Lung (tissue), 12 donors: ENCODE results near the gene GLB1L. TPM values are rescaled to one million over a fixed set of nuclear protein-coding genes. Genes with fewer than 3 reads are reported as not detected.

Experiments
- ATAC-seq: fragments of 200-7000 bp; cut with Tn5 transposase; one replicate; pipeline ENCODE4 v1.9.1; 2020; ENCODE audit warnings: moderate number of reproducible peaks; ENCODE audit not compliant: insufficient read depth, low FRiP score
- DNase-seq, 3 donors: peaks; one replicate each; pipeline ENCODE4 v3.0.0-alpha.2; 2013 to 2017
- H3K27ac ChIP-seq, 2 donors: one replicate each; pipeline ENCODE4 v1.5.1; 2013; ENCODE audit warnings: mild to moderate bottlenecking in 2 of 2, moderate library complexity in 2 of 2, control low read depth in 1 of 2, inconsistent platforms in 1 of 2, low read depth in 1 of 2, low read length in 1 of 2
- H3K27me3 ChIP-seq, 3 donors: one replicate each; pipeline ENCODE4 v1.5.1; 2013; ENCODE audit warnings: low read length in 2 of 3; ENCODE audit not compliant: control insufficient read depth in 3 of 3, insufficient read depth in 3 of 3
- H3K36me3 ChIP-seq, 4 donors: one replicate each; pipeline ENCODE4 v1.5.1; 2013; ENCODE audit warnings: low read length in 4 of 4, mild to moderate bottlenecking in 1 of 4, moderate library complexity in 1 of 4; ENCODE audit not compliant: control insufficient read depth in 4 of 4, insufficient read depth in 4 of 4
- H3K4me1 ChIP-seq, 5 donors: one replicate each; pipeline ENCODE4 v1.5.1; 2013; ENCODE audit warnings: low read length in 5 of 5, mild to moderate bottlenecking in 2 of 5, moderate library complexity in 1 of 5; ENCODE audit not compliant: control insufficient read depth in 5 of 5, insufficient read depth in 5 of 5
- H3K4me3 ChIP-seq: one replicate; pipeline ENCODE4 v1.5.1; 2013; ENCODE audit warnings: mild to moderate bottlenecking, control low read depth, moderate library complexity
- H3K9ac ChIP-seq, 2 donors: one replicate each; pipeline ENCODE4 v1.5.1; 2013; ENCODE audit warnings: low read length in 2 of 2, control low read depth in 1 of 2; ENCODE audit not compliant: insufficient read depth in 1 of 2
- H3K9me3 ChIP-seq, 4 donors: one replicate each; pipeline ENCODE4 v1.5.1; 2013; ENCODE audit warnings: low read length in 3 of 4, mild to moderate bottlenecking in 1 of 4, moderate library complexity in 1 of 4; ENCODE audit not compliant: control insufficient read depth in 4 of 4, insufficient read depth in 3 of 4
- WGBS, 2 donors: extraction: QIAGEN DNeasy Blood & Tissue Kit; methylation state at CpG; one replicate each; pipeline ENCODE4 v1.1.7; 2013; 5-methylcytosine and 5-hydroxymethylcytosine counted together
- polyA plus RNA-seq, 2 donors: library from polyadenylated mRNA; stranded (reverse); fragments of 200-250 nt; gene quantifications; one replicate each; pipeline ENCODE4 v1.2.1, GENCODE V29; 2013
- total RNA-seq, 2 donors: library from RNA; depleted of rRNA in 1 of 2; stranded (reverse); fragments of >200 nt in 1 of 2; gene quantifications; one replicate each; pipeline ENCODE4 v1.2.1, GENCODE V29; 2014 to 2021
- TF ChIP-seq, protein P1 (sequence below): IDR thresholded peaks from 2 replicates; pipeline ENCODE4 v1.5.1; 2012; ENCODE audit warnings: mild to moderate bottlenecking; ENCODE audit errors: control extremely low read depth, extremely low read depth
- donor health status: control.
- donor health status: control.
- donor health status: Bipolar disorder and iron deficiency.
- donor health status: healthy.
- donor health status: DM: yes; HTN: yes; CAD: no.

The GLB1L gene
- total and polyA plus RNA-seq, 4 donors = 7.5 to 18.7 (median 13.6) TPM

DNA sequence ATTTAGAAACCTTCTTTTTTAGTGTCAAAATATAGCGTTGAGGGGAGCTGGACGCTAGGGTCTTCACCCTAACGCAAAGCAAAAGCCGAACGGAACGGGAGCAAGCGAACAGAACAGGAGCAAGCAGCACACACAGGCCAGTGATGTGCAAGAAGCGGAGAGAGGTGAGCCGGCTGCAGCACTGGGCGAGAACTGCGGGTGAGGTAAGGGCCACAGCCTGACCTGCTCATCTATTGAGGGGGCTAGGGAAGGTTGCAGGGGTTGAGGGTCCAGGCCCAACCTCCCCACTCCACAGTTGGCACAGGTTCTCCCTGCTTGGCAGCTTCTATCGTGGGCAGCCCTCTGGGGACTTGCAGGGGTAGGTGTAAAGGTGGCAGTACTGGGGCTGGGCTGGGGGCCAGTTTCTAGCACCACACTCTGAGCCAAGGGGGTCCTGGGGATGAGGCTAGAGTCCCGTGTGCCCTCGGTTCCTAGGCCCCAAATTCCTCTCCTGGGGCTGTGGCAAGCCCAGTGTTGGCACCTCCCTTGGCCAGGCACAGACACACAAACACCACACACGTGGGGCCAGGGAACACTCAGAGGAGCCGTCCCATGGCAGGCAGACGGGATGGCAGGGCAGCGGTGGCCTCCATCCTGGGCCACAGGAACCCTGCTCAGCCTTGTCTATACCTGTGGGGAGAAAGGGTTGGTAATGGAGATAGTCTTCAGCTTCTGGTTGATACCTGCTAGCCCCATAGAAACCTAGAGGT lies 25.3 kb downstream of the GLB1L start:
- H3K27me3 ChIP-seq = no peaks in the 10 kb centered on the region
- H3K36me3 ChIP-seq = peaks cover 13 to 53% (median 44%) of the 10 kb centered on the region in 4 donors
- DNase-seq (no peak), ATAC-seq (no peak)
- no peaks in the 10 kb centered on the region for H3K9me3 ChIP-seq
- peak overlapping the region in 1 of 2 donors; percentile 74 for H3K9ac ChIP-seq
- no peak overlapping the region for H3K4me3 ChIP-seq
- WGBS, 2 donors = 91 to 94% methylated on average over 18 of the region's 18 CpGs
- TF ChIP-seq, protein P1, sequence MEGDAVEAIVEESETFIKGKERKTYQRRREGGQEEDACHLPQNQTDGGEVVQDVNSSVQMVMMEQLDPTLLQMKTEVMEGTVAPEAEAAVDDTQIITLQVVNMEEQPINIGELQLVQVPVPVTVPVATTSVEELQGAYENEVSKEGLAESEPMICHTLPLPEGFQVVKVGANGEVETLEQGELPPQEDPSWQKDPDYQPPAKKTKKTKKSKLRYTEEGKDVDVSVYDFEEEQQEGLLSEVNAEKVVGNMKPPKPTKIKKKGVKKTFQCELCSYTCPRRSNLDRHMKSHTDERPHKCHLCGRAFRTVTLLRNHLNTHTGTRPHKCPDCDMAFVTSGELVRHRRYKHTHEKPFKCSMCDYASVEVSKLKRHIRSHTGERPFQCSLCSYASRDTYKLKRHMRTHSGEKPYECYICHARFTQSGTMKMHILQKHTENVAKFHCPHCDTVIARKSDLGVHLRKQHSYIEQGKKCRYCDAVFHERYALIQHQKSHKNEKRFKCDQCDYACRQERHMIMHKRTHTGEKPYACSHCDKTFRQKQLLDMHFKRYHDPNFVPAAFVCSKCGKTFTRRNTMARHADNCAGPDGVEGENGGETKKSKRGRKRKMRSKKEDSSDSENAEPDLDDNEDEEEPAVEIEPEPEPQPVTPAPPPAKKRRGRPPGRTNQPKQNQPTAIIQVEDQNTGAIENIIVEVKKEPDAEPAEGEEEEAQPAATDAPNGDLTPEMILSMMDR = no peak
- peaks cover 0 to 26% (median 11%) of the 10 kb centered on the region in 5 donors for H3K4me1 ChIP-seq
- H3K27ac ChIP-seq = peak overlapping the region in 1 of 2 donors; percentile 4

DNA sequence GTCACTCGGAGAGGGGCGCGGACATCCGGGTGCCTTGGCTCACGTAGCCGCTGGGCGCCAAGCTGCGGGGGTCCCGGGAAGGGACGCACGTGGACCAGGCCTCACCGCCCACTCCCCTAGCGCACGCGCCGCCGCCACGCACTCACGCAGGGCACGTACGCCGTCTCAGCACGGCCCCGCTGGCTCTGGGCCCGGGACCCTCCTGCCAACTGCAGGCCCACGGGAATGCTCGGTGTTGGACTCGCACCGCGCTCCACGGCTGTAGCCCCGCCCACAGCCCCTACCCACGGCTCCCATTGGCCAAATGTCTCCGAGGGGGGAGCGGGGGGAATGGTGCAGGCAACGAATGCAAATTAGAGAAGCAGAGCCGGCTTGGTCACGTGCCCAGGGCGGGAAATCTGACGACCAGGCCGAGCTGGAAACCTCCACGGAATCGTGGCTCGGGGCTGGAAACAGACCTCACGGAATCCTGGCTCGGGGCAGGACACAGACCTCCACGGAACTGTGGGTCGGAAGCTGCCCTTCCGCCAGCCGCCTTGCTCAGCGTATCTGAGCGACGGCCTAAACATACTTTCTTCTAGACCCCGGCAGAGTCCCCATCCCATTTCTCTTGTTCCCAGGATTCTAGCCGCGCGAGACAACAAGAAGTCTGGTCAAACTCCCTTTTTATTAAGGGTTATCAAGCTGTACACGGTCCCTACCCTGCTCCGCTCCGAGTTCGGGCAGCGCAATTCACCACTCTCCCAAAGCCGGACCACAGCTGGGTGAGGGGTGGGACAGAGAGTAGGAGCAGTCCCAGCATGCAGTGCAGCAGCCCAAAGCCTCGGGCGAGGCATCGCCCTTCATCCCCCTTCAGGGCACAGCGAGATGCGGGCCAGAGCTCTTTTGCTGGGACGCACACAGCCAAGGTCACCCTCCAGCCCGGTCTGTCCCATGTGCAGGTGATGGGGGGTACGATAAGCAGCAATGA lies 26.2 kb downstream of the GLB1L start, which contains the start of gene ABCB6:
Gene ABCB6, minus strand, starts transcription at position 227 of the 970 bp plus-strand sequence. CDS start 285 bp downstream, outside the sequence.
- 11 to 15% methylated on average over 67 to 71 of the region's 71 CpGs for WGBS, 2 donors
- Histone ChIP-seq H3K9me3 (no peaks in the 10 kb centered on the region), H3K27ac (peak within 1 kb of the TSS; percentile 83 to 87)

DNA sequence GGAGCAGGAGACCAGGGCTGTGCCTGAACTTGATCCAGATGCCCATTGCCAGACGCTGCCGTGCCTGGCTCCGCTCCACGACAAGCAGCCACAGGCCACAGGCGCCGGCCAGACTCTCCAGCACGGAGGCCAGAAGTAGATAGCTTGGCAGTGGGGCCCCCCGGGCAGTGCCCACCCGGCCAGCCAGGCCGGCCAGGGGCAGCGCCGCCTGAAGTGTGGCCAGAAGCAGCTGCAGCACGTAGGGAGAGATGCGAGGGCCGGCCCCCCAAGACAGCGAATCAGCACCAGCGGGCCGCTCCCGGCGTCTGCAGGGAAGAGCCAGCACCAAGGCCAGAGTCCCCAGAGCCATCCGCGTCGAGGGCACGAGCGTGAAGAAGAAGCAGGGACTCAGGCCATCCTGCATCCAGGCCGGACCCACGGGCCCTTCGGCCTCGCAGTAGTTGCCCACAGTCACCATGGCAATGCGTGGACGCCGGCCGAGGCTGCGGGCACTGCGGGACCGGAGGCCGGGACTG lies 27.0 kb downstream of the GLB1L start:
- 0 to 1% methylated on average over 37 of the region's 37 CpGs for WGBS, 2 donors
- Histone ChIP-seq H3K36me3 (peaks cover 8 to 50% (median 47%) of the 10 kb centered on the region in 4 donors), H3K9ac (peak overlapping the region; percentile 17 to 40), H3K4me1 (peaks cover 0 to 26% (median 11%) of the 10 kb centered on the region in 5 donors), H3K27ac (peak overlapping the region; percentile 83 to 87), H3K9me3 (no peaks in the 10 kb centered on the region), H3K4me3 (peak overlapping the region; percentile 44), H3K27me3 (no peaks in the 10 kb centered on the region)
- TF ChIP-seq, protein P1 = no peak
- peak; percentile 27 for ATAC-seq
- peak; percentile 69 to 83 (median 80) for DNase-seq

More for the DNA sequence above, 26.2 kb downstream of the GLB1L start, which contains the start of gene ABCB6:
- TF ChIP-seq, protein P1 = no peak
- H3K4me1 ChIP-seq = peaks cover 0 to 26% (median 11%) of the 10 kb centered on the region in 5 donors
- H3K27me3 ChIP-seq = no peaks in the 10 kb centered on the region
- H3K4me3 ChIP-seq = peak within 1 kb of the TSS; percentile 44
- ATAC-seq (peak; percentile 90), DNase-seq (peak; percentile 97 to 98 (median 98))
- peak within 1 kb of the TSS; percentile 57 to 74 for H3K9ac ChIP-seq
- H3K36me3 ChIP-seq = peaks cover 10 to 51% (median 47%) of the 10 kb centered on the region in 4 donors
